ENCODE data around the gene GDI2.

Gene GDI2

GRCh38 chr10:5737352-5737751, 75.9 kb downstream of the GDI2 start:
- DNase-seq = no peak

- no peak for DNase-seq
Observed at GRCh38 chr10:5736591-5736990, 76.6 kb downstream of the GDI2 start.

- DNase-seq = no peak
Observed at GRCh38 chr10:5735119-5735518, 78.1 kb downstream of the GDI2 start.

- no peak for DNase-seq
Observed at GRCh38 chr10:5732141-5732540, 81.1 kb downstream of the GDI2 start.

- DNase-seq = no peak
Observed at GRCh38 chr10:5731559-5731958, 81.7 kb downstream of the GDI2 start.

GRCh38 chr10:5730766-5731165, 82.5 kb downstream of the GDI2 start:
- DNase-seq = no peak

GRCh38 chr10:5723692-5724091, 89.5 kb downstream of the GDI2 start:
- DNase-seq = no peak

- no peak for DNase-seq
Observed at GRCh38 chr10:5720182-5720581, 93.1 kb downstream of the GDI2 start.

- DNase-seq = no peak
Observed at GRCh38 chr10:5719546-5719945, 93.7 kb downstream of the GDI2 start.
